HEK293 (cell line): ENCODE measurements around the gene MEP1A.

ENCODE experiments used
- CTCF ChIA-PET: fragments of 350-600 bp; formaldehyde crosslinking; extraction: SDS; loops from one replicate; lab custom pipeline; 2021; ENCODE audit warnings: antibody characterized with exemption; lab: Yijun Ruan, JAX
- POLR2A ChIA-PET: fragments of 300-600 bp; formaldehyde crosslinking; extraction: SDS; loops from one replicate; lab custom pipeline; 2020; ENCODE audit warnings: antibody characterized with exemption, inconsistent platforms; lab: Yijun Ruan, JAX
- H3K27ac ChIP-seq: fragments of 200-500 bp; sonication (Bioruptor generic); 2 replicates; pipeline ENCODE4 v1.5.1; 2014; ENCODE audit warnings: low read depth, low read length, control low read depth, inconsistent platforms; ENCODE audit errors: extremely low read depth
- H3K36me3 ChIP-seq, 2 experiments: fragments of 200-500 bp in 1 of 2; sonication (Bioruptor generic) in 1 of 2; 1 replicate in 1 of 2; 2 replicates in 1 of 2; pipeline ENCODE4 v1.5.1; 2014 to 2017; ENCODE audit warnings: inconsistent platforms in 2 of 2, low read length in 2 of 2; ENCODE audit not compliant: control insufficient read depth in 2 of 2, insufficient read depth in 1 of 2
- H3K4me1 ChIP-seq: fragments of 200-500 bp; sonication (Bioruptor generic); 2 replicates; pipeline ENCODE4 v1.5.1; 2014; ENCODE audit warnings: mild to moderate bottlenecking, low read length, inconsistent platforms; ENCODE audit not compliant: control insufficient read depth, insufficient read depth
- H3K4me3 ChIP-seq: 2 replicates; pipeline ENCODE4 v1.5.1; 2011; ENCODE audit warnings: low read depth, mild to moderate bottlenecking, control low read depth, low read length, moderate library complexity
- H3K9me3 ChIP-seq: fragments of 200-500 bp; sonication (Bioruptor generic); 2 replicates; pipeline ENCODE4 v1.5.1; 2014; ENCODE audit warnings: low read depth, low read length, inconsistent platforms; ENCODE audit not compliant: control insufficient read depth, insufficient read depth
- AEBP2 ChIP-seq: fragments of 450-650 bp; formaldehyde crosslinking; IDR thresholded peaks from 2 replicates; pipeline ENCODE4 v1.5.1; 2016; ENCODE audit warnings: missing biosample characterization, missing genetic modification characterization, borderline replicate concordance
- CTCF ChIP-seq: fragments of 450-650 bp; formaldehyde crosslinking; IDR thresholded peaks from 2 replicates; pipeline ENCODE4 v1.5.1; 2016; ENCODE audit warnings: missing biosample characterization, missing genetic modification characterization
- GLI4 ChIP-seq: fragments of 450-650 bp; formaldehyde crosslinking; IDR thresholded peaks from 2 replicates; pipeline ENCODE4 v1.5.1; 2016; ENCODE audit warnings: missing biosample characterization, missing genetic modification characterization
- KLF10 ChIP-seq: fragments of 450-650 bp; IDR thresholded peaks from 2 replicates; pipeline ENCODE4 v1.5.1; 2018; ENCODE audit warnings: missing biosample characterization, mild to moderate bottlenecking, missing genetic modification characterization
- KLF17 ChIP-seq: fragments of 450-650 bp; formaldehyde crosslinking; IDR thresholded peaks from 2 replicates; pipeline ENCODE4 v1.5.1; 2016; ENCODE audit warnings: missing biosample characterization, missing genetic modification characterization
- KLF7 ChIP-seq: fragments of 450-650 bp; formaldehyde crosslinking; IDR thresholded peaks from 2 replicates; pipeline ENCODE4 v1.5.1; 2016; ENCODE audit warnings: missing biosample characterization, missing genetic modification characterization, borderline replicate concordance
- PBX3 ChIP-seq: sonication (generic); formaldehyde crosslinking; IDR thresholded peaks from 2 replicates; pipeline ENCODE4 v1.8.1; 2022; ENCODE audit warnings: mild to moderate bottlenecking, moderate library complexity, missing genetic modification reagents
- PRDM1 ChIP-seq: fragments of 450-650 bp; formaldehyde crosslinking; IDR thresholded peaks from 2 replicates; pipeline ENCODE4; 2016; ENCODE audit warnings: missing biosample characterization, missing genetic modification characterization
- ZBTB48 ChIP-seq: fragments of 450-650 bp; formaldehyde crosslinking; IDR thresholded peaks from 2 replicates; pipeline ENCODE4 v1.5.1; 2016; ENCODE audit warnings: missing biosample characterization, missing genetic modification characterization
- ZBTB7A ChIP-seq: fragments of 450-650 bp; formaldehyde crosslinking; IDR thresholded peaks from 2 replicates; pipeline ENCODE4 v1.5.1; 2016; ENCODE audit warnings: low read depth, missing biosample characterization, missing genetic modification characterization
- ZNF10 ChIP-seq: fragments of 450-650 bp; formaldehyde crosslinking; IDR thresholded peaks from 2 replicates; pipeline ENCODE4 v1.5.1; 2017; ENCODE audit warnings: missing biosample characterization, missing genetic modification characterization
- ZNF114 ChIP-seq: fragments of 450-650 bp; formaldehyde crosslinking; IDR thresholded peaks from 2 replicates; pipeline ENCODE4 v1.5.0; 2017; ENCODE audit warnings: missing biosample characterization, missing genetic modification characterization
- ZNF155 ChIP-seq: fragments of 450-650 bp; formaldehyde crosslinking; IDR thresholded peaks from 2 replicates; pipeline ENCODE4 v1.5.1; 2016; ENCODE audit warnings: missing biosample characterization, missing genetic modification characterization
- ZNF335 ChIP-seq: fragments of 450-650 bp; formaldehyde crosslinking; conservative IDR thresholded peaks from 2 replicates; pipeline ENCODE4 v1.5.1; 2016; ENCODE audit warnings: missing biosample characterization, missing genetic modification characterization
- ZNF366 ChIP-seq: fragments of 450-650 bp; formaldehyde crosslinking; conservative IDR thresholded peaks from 2 replicates; pipeline ENCODE4 v1.5.1; 2016; ENCODE audit warnings: missing biosample characterization, missing genetic modification characterization
- ZNF555 ChIP-seq: fragments of 450-650 bp; formaldehyde crosslinking; conservative IDR thresholded peaks from 2 replicates; pipeline ENCODE4 v1.5.1; 2017; ENCODE audit warnings: missing biosample characterization, mild to moderate bottlenecking, missing genetic modification characterization, inconsistent platforms
- ZNF571 ChIP-seq: fragments of 450-650 bp; formaldehyde crosslinking; IDR thresholded peaks from 2 replicates; pipeline ENCODE4 v1.5.0; 2017; ENCODE audit warnings: missing biosample characterization, missing genetic modification characterization
- ZNF623 ChIP-seq: fragments of 450-650 bp; formaldehyde crosslinking; IDR thresholded peaks from 2 replicates; pipeline ENCODE4 v1.5.1; 2016; ENCODE audit warnings: missing biosample characterization, missing genetic modification characterization
- ZNF626 ChIP-seq: fragments of 450-650 bp; sonication (Bioruptor Pico); formaldehyde crosslinking; IDR thresholded peaks from 2 replicates; pipeline ENCODE4 v1.5.1; 2018; ENCODE audit warnings: missing biosample characterization, missing genetic modification characterization, inconsistent platforms
- ZNF654 ChIP-seq: fragments of 450-650 bp; formaldehyde crosslinking; IDR thresholded peaks from 2 replicates; pipeline ENCODE4 v1.5.1; 2016; ENCODE audit warnings: low read depth, missing biosample characterization, missing genetic modification characterization
- ZNF670 ChIP-seq: fragments of 450-650 bp; formaldehyde crosslinking; IDR thresholded peaks from 2 replicates; pipeline ENCODE4 v1.5.1; 2016; ENCODE audit warnings: missing biosample characterization, missing genetic modification characterization, low read depth
- ZNF76 ChIP-seq: fragments of 450-650 bp; formaldehyde crosslinking; IDR thresholded peaks from 2 replicates; pipeline ENCODE4; 2016; ENCODE audit warnings: low read depth, missing biosample characterization, missing genetic modification characterization, borderline replicate concordance
- ZSCAN30 ChIP-seq: fragments of 450-650 bp; IDR thresholded peaks from 2 replicates; pipeline ENCODE4 v1.5.1; 2018; ENCODE audit warnings: missing biosample characterization, mild to moderate bottlenecking, missing genetic modification characterization, moderate library complexity

MEP1A gene

GRCh38 chr6:46772016-46772415 is 21.2 kb upstream of the MEP1A start:
- ChIA-PET CTCF (interaction anchor here (0.9 to 1.0 kb wide), 2 partner anchors 76 to 551 kb away, joined by 3 read pairs; no protein-coding TSS in a partner anchor), POLR2A (interaction anchor here (1.1 kb wide), 1 partner anchor 22 kb away, joined by 9 read pairs; no protein-coding TSS in a partner anchor)
- H3K4me3 ChIP-seq = no peak overlapping the region
- TF ChIP-seq AEBP2 (tag by site-specific recombination) (no peak), ZNF10 (tag by site-specific recombination) (no peak), KLF10 (tag by site-specific recombination) (no peak), GLI4 (tag by site-specific recombination) (no peak), ZNF571 (tag by site-specific recombination) (no peak)
- H3K27ac ChIP-seq = no peak overlapping the region
- no peaks in the 10 kb centered on the region for H3K36me3 ChIP-seq
- peaks cover under 1% of the 10 kb centered on the region; the same call in 1 of the 2 replicates for H3K9me3 ChIP-seq
- no peaks in the 10 kb centered on the region for H3K4me1 ChIP-seq

- TF ChIP-seq PBX3 (CRISPR knock-in tag) = no peak
- no peak for TF ChIP-seq ZBTB48 (tag by site-specific recombination)
- no peak for TF ChIP-seq KLF17 (tag by site-specific recombination)
- no peak for TF ChIP-seq ZNF555 (tag by site-specific recombination)
- no peak for TF ChIP-seq ZBTB7A (tag by site-specific recombination)
- TF ChIP-seq ZNF626 (tag by site-specific recombination) = no peak
- TF ChIP-seq CTCF (tag by site-specific recombination) = no peak
- TF ChIP-seq KLF7 (tag by site-specific recombination) = no peak
- TF ChIP-seq ZNF10 (tag by site-specific recombination) = no peak
- TF ChIP-seq ZNF114 (tag by site-specific recombination) = no peak
- no peak for TF ChIP-seq PRDM1 (tag by site-specific recombination)
- no peak for TF ChIP-seq ZNF654
- no peak for TF ChIP-seq ZNF76
- no peak for TF ChIP-seq ZNF670 (tag by site-specific recombination)
- TF ChIP-seq ZSCAN30 = no peak
- no peak for TF ChIP-seq ZNF155 (tag by site-specific recombination)
- no peak for TF ChIP-seq ZNF366 (tag by site-specific recombination)
- TF ChIP-seq ZNF623 = no peak
- no peak for TF ChIP-seq ZNF335 (tag by site-specific recombination)
- H3K9me3 ChIP-seq = no peaks in the 10 kb centered on the region
- ChIA-PET POLR2A (interaction anchor here (0.6 kb wide), 1 partner anchor 383 kb away, joined by 3 read pairs; no protein-coding TSS in a partner anchor), CTCF (interaction anchor here (0.7 to 1.1 kb wide), 4 partner anchors 10 to 683 kb away, joined by 3 to 5 read pairs (median 4); no protein-coding TSS in a partner anchor)
- no peak overlapping the region for H3K4me3 ChIP-seq
- H3K36me3 ChIP-seq = no peaks in the 10 kb centered on the region
- H3K27ac ChIP-seq = no peak overlapping the region
- H3K4me1 ChIP-seq = no peaks in the 10 kb centered on the region
Observed at GRCh38 chr6:46772762-46773161, 20.4 kb upstream of the MEP1A start.
